ENCODE data around the gene SPI1. TPM values are rescaled to one million over a fixed set of nuclear protein-coding genes. Genes with fewer than 3 reads are reported as not detected.

Gene SPI1
- not detected in 2 replicates for total RNA-seq

DNA sequence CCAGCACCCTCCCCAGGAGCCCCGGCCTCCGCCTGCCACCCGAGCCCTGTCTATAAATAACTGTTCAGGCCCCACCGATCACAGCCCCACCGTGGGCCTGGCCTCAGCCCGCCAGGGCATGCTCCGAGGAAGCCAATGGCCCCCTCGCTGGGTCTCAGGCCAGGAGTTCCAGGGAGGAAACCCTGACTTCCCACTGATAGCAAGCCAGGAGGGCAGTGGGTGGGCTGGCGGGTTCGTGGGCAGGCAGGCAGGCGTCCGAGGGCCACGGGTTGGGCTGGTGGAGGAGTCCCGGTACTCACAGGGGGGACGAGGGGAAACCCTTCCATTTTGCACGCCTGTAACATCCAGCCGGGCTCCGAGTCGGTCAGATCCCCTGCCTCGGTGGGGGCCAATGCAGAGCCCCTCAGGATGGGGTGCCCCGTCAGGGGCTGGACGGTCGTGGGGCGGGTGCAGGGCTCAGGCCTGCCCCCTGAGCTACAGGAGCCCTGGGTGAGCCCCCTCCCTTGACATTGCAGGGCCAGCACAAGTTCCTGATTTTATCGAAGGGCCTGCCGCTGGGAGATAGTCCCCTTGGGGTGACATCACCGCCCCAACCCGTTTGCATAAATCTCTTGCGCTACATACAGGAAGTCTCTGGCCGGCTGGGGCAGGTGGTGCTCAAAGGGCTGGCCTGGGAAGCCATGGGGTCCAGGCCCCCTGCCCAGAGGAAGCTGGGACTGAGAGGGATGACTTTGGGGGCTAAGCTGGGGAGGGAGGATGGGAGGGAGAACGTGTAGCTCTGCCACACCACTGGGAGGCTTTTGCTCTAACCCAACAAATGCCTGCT is at the start of gene SPI1:
Gene SPI1, minus strand, starts transcription at position 538 of the 826 bp plus-strand sequence. Its CDS starts 194 bp downstream, at position 344.
- no peak within 1 kb of the TSS for H3K4me3 ChIP-seq (ENCODE audit: low read depth, low read length)
- TF ChIP-seq, protein P1, sequence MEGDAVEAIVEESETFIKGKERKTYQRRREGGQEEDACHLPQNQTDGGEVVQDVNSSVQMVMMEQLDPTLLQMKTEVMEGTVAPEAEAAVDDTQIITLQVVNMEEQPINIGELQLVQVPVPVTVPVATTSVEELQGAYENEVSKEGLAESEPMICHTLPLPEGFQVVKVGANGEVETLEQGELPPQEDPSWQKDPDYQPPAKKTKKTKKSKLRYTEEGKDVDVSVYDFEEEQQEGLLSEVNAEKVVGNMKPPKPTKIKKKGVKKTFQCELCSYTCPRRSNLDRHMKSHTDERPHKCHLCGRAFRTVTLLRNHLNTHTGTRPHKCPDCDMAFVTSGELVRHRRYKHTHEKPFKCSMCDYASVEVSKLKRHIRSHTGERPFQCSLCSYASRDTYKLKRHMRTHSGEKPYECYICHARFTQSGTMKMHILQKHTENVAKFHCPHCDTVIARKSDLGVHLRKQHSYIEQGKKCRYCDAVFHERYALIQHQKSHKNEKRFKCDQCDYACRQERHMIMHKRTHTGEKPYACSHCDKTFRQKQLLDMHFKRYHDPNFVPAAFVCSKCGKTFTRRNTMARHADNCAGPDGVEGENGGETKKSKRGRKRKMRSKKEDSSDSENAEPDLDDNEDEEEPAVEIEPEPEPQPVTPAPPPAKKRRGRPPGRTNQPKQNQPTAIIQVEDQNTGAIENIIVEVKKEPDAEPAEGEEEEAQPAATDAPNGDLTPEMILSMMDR (conservative IDR thresholded peaks at IDR 0.05; ENCODE audit: low read depth, low read length) = no peak
- DNase-seq (ENCODE audit: low read depth) = no peak

DNA sequence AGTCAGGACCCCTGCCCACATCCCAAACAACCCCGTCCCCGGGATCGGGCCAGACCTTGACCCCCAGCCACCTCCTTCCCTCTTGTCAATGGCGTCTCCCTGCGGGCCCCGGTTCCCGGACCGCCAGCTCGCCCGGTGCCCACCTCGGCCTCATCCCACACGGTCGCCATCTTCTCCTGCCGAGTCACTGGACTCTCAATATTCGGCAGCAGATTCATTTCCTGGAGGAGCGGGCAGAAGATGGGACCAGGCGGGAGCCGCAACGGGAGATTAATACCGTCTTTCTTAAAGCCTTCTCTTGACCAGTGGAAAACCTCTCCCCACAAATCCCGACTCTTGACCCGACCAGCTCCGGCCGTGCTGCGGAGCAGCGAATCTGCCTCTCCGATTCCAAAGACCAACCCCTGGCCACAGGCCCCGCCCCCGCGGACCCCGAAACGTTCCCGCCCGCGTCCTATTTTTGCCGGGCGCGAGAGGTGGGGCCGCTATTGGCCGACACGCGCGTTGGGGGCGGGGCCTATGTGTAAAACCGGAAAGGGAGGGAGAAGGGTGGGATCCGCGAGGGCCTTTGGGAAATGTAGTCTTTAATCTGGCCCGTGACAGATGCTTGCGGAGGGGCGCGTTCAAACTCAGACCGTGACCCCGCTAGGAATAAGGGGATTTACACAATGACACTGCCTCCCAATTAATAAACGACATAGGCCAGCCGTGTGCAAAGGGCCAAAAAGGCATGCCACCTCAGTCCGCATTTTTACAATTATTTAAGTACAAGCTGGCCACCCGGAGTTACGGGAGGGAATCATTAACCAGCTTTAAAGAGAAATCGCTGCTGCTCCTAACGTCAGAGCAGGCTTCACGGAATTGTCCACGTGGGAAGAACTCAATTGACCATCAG is 48.0 kb upstream of the SPI1 start, which contains the start of gene PSMC3:
Gene PSMC3, minus strand, starts transcription at position 378 of the 895 bp plus-strand sequence. Its CDS starts 160 bp downstream, at position 218.
- H3K4me3 ChIP-seq (ENCODE audit: low read depth, low read length) = peak within 1 kb of the TSS; percentile 79
- TF ChIP-seq, protein P1 (conservative IDR thresholded peaks at IDR 0.05; ENCODE audit: low read depth, low read length) = no peak
- DNase-seq (ENCODE audit: low read depth) = peak; percentile 82

DNA sequence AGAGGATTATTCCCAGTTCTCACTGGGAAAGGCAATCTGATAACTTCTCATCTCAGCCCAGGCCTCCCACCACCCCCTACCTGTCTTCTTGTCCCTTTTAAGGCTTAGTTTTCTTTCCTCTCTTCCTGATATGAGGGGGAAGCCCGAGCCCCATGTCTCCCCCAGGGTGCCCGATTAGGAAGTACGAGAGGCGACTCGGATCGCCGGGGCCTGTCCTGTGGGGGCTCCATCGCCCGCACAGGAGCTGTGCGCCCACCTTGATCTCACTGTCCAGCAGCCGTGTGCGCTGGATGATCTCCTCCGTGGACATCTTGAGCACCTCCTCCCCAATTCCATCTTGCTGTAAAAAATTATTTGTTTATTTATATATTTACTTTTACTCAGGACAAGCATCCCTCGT is 47.3 kb upstream of the SPI1 start:
- H3K4me3 ChIP-seq (ENCODE audit: low read depth, low read length) = peak overlapping the region; percentile 79
- TF ChIP-seq, protein P1 (conservative IDR thresholded peaks at IDR 0.05; ENCODE audit: low read depth, low read length) = no peak
- DNase-seq (ENCODE audit: low read depth) = no peak

DNA sequence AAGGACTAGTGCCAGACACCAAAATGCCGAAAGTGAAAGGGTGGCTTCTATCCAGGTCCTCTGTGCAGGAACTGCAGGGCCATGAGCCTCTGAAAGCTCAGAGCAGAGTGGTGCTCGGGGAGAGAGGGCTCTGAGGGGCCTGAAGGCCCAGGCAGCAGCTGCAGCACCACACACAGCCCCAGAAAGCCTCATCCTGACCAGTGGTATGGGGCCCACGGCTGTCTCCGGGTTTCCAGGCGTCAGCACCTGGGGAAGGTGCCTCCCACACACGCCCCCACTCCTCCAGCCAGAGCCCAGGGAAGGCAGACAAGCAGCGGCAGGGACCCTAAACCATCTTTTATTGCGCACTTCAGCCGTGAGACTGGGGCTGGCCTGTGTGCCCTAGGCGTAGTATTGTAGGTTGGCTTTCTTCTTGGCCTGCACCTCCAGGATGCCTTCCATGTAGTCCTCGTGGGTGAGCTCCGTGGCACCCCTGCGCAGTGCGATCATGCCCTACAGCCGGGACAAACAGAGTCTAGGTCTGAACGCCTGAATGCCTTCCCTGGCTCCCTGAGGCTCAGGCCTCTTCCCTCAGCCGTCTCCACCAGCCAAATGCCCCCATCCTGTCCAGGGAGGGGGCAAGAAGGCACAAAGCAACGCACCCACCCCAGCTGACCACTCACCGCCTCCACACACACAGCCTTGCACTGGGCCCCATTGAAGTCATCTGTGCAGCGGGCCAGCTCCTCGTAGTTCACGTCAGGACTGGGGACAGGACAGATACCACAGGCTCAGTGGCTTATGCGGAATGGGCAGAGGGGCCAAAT is 40.3 kb upstream of the SPI1 start:
- H3K4me3 ChIP-seq (ENCODE audit: low read depth, low read length) = no peak overlapping the region
- no peak for DNase-seq (ENCODE audit: low read depth)
- TF ChIP-seq, protein P1 (conservative IDR thresholded peaks at IDR 0.05; ENCODE audit: low read depth, low read length) = no peak

DNA sequence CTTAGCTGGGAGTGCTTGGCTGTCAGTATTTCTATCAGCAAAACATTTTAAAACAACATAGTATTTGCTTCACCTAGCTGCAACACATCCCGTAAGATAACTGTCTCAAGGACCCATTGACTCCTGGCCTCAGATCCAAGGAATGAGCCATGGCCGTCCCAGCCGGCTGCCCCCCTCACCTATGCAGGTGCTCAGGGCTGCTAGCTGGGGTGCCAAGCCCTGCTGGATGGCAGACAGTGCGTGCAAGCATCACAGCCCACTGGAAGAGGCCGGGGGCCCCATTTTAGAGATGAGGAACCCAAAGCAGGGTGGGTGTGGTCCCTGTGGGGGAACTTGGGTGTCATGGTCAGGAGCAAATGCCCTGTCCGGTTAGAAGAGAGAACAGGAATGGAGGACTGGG is 39.4 kb upstream of the SPI1 start:
- TF ChIP-seq, protein P1 (conservative IDR thresholded peaks at IDR 0.05; ENCODE audit: low read depth, low read length) = no peak

DNA sequence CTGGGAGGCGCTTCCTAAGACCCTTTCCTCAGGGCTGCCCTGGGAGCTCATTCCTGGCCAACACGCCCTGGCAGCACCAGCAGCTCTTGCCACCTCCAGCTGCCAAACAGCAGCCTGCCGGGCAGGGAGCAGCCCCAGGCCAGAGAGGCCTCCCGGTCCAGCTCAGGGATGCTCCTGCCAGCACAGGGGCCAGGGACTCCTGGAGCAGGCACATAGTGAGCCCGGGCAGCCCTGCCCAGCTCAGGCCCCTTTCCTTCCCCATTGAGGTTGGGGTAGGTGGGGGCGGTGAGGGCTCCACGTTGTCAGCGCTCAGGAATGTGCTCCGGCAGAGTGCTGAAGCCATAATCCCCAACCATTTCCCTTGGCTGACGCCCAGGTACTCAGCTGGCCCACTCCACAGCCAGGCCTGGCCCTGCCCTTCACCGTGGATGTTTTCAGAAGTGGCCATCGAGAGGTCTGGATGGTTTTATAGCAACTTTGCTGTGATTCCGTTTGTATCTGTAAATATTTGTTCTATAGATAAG is 37.7 kb upstream of the SPI1 start:
- DNase-seq (ENCODE audit: low read depth) = no peak
- H3K4me3 ChIP-seq (ENCODE audit: low read depth, low read length) = no peak overlapping the region
- TF ChIP-seq, protein P1 (conservative IDR thresholded peaks at IDR 0.05; ENCODE audit: low read depth, low read length) = no peak

More for the DNA sequence above, 39.4 kb upstream of the SPI1 start:
- H3K4me3 ChIP-seq (ENCODE audit: low read depth, low read length) = no peak overlapping the region
- no peak for DNase-seq (ENCODE audit: low read depth)
